BE2C (cell line): ENCODE measurements around the gene NBAS.
A peak's percentile ranks its signal among the peaks of the same experiment; 100 is the strongest.

Experiments used
- DNase-seq: peaks from one replicate; pipeline ENCODE4 v3.0.0-alpha.2; 2020
- H3K27me3 ChIP-seq: fragments of 250-450 bp; sonication (Bioruptor Pico); 2 replicates; pipeline ENCODE4 v1.5.1; 2020; ENCODE audit warnings: mild to moderate bottlenecking
- H3K36me3 ChIP-seq: fragments of 250-450 bp; sonication (Bioruptor Pico); 2 replicates; pipeline ENCODE4 v1.5.1; 2020; ENCODE audit warnings: mild to moderate bottlenecking
- H3K4me1 ChIP-seq: fragments of 250-450 bp; sonication (Bioruptor Pico); 2 replicates; pipeline ENCODE4 v1.5.1; 2020
- H3K4me3 ChIP-seq: 2 replicates; pipeline ENCODE4 v1.5.1; 2011; ENCODE audit warnings: low read depth, low read length
- H3K9me3 ChIP-seq: fragments of 250-450 bp; sonication (Bioruptor Pico); 2 replicates; pipeline ENCODE4 v1.5.1; 2020
- TF ChIP-seq, protein P1 (sequence below): IDR thresholded peaks from 2 replicates; pipeline ENCODE4 v1.5.1; 2012; ENCODE audit warnings: mild to moderate bottlenecking, low read depth, low read length

Gene NBAS

DNA sequence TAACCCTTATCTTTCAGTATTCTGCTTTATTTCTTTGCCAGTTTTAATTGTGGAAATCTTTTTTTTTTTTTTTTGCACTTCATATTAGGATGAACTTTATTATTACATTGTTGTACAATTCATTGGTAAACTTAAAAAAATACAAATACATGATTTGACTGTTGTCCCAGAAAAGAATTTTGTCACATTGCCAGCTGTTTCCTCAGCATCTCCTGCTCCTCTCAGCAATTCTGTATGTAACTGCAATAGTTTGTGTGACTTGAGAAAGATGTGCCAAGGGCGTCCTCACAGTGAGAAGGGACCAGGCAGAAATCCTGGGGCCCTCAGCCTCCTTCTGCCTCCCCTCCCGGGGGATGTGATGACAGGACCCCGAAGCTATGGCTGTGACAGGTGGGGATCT is 254.4 kb downstream of the NBAS start:
- Histone ChIP-seq H3K4me1 (peaks cover 3% of the 10 kb centered on the region), H3K27me3 (no peaks in the 10 kb centered on the region), H3K4me3 (no peak overlapping the region), H3K9me3 (no peaks in the 10 kb centered on the region), H3K36me3 (peaks cover 9% of the 10 kb centered on the region)
- TF ChIP-seq, protein P1, sequence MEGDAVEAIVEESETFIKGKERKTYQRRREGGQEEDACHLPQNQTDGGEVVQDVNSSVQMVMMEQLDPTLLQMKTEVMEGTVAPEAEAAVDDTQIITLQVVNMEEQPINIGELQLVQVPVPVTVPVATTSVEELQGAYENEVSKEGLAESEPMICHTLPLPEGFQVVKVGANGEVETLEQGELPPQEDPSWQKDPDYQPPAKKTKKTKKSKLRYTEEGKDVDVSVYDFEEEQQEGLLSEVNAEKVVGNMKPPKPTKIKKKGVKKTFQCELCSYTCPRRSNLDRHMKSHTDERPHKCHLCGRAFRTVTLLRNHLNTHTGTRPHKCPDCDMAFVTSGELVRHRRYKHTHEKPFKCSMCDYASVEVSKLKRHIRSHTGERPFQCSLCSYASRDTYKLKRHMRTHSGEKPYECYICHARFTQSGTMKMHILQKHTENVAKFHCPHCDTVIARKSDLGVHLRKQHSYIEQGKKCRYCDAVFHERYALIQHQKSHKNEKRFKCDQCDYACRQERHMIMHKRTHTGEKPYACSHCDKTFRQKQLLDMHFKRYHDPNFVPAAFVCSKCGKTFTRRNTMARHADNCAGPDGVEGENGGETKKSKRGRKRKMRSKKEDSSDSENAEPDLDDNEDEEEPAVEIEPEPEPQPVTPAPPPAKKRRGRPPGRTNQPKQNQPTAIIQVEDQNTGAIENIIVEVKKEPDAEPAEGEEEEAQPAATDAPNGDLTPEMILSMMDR, result no peak
- DNase-seq, result no peak

GRCh38 chr2:15303874-15304273 is 257.3 kb downstream of the NBAS start:
- TF ChIP-seq, protein P1, result no peak
- H3K36me3 ChIP-seq, result peaks cover 11% of the 10 kb centered on the region

DNA sequence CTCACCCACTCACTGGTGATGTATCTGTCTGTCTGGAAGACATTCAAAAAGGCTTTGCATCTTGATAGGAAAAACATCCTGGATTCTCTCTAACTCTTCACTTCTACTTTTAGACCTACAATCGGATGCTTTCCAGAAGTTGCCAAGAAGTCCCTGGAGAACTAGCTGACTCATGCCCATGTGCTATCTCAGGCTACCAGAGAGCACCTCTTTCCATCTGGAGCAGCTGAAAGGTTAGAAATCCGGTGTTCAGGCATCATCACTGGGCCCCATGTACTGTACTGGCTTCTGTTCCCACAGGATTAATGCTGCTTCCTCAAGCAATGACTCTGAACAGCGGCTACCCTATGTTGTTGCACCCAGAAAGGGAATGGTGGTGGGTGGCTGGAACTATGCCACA is 259.0 kb downstream of the NBAS start:
- TF ChIP-seq, protein P1, result no peak
- H3K4me3 ChIP-seq, result no peak overlapping the region
- DNase-seq, result peak; percentile 23
- H3K4me1 ChIP-seq, result peaks cover 8% of the 10 kb centered on the region
- no peaks in the 10 kb centered on the region for H3K9me3 ChIP-seq
- peaks cover 11% of the 10 kb centered on the region for H3K36me3 ChIP-seq
- no peaks in the 10 kb centered on the region for H3K27me3 ChIP-seq

More at GRCh38 chr2:15303874-15304273, 257.3 kb downstream of the NBAS start:
- no peaks in the 10 kb centered on the region for H3K27me3 ChIP-seq
- H3K4me3 ChIP-seq, result no peak overlapping the region
- peaks cover 8% of the 10 kb centered on the region for H3K4me1 ChIP-seq
- no peak for DNase-seq
- H3K9me3 ChIP-seq, result no peaks in the 10 kb centered on the region

DNA sequence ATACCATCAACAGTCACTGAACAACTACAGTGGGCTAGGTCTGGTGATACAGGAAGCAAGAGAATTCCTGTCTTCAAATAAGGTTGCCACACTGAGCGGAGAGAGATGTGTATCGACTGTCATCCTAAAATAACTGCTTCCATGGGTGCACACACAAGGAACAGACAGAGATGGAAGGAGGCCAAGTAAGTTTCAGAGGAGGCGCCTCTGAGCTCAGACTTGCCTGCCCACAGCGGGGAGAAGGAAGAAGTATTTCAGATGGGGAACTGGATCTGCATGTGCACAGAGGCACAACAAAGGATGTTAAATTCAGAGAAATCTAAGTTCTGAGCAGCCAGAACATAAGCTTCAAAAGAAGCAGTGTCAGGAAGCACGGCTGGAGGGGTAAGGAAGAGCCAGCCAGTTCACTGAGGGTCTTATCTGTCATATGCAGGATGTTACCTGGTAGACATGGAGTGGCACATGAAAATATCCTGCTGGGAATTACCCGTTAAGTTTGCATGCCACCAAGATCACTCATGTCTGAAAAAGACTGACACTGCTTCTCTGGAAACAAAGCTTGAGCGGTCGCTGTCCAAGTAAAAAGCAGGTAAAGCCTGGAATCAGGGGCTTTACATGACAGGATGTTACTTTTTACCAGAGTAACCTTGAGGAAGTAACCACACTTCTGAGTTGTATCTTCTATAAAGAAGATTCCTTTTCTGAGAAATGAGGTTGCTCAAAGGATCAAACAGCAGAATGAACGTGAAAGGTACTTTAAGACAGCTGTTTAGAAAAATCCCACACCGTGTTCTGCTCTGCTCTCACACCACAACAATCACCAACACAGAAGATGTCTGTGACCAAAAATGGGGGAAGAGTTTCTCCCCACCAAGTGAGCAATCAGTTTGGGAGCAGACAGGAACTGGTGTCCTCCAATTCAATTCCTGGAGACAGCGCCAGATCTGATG is 260.2 kb downstream of the NBAS start:
- no peaks in the 10 kb centered on the region for H3K9me3 ChIP-seq
- H3K36me3 ChIP-seq, result peaks cover 11% of the 10 kb centered on the region
- DNase-seq, result no peak
- H3K27me3 ChIP-seq, result no peaks in the 10 kb centered on the region
- peaks cover 8% of the 10 kb centered on the region for H3K4me1 ChIP-seq
- TF ChIP-seq, protein P1, result no peak
- no peak overlapping the region for H3K4me3 ChIP-seq

GRCh38 chr2:15299904-15300520 is 261.1 kb downstream of the NBAS start:
- no peak overlapping the region for H3K4me3 ChIP-seq
- TF ChIP-seq, protein P1, result no peak
- H3K4me1 ChIP-seq, result peaks cover 8% of the 10 kb centered on the region
- H3K9me3 ChIP-seq, result no peaks in the 10 kb centered on the region
- peaks cover 10% of the 10 kb centered on the region; the same call in 1 of the 2 replicates for H3K36me3 ChIP-seq
- no peaks in the 10 kb centered on the region for H3K27me3 ChIP-seq
- DNase-seq, result no peak
